HG03378 (cell line): ENCODE data around the gene HNRNPA1.
"Not testable (repeated sequence)": the region's sequence is repeated elsewhere in the genome, so short reads cannot be mapped to it uniquely, and the experiment has no call there.

Experiments
- ATAC-seq: cut with Tn5 transposase; IDR thresholded peaks from one replicate; pipeline ENCODE4 v1.9.1; 2021; ENCODE audit warnings: mild to moderate bottlenecking, moderate library complexity; ENCODE audit not compliant: unreplicated experiment

HNRNPA1 gene

GRCh38 chr12:54273981-54274380, 6.5 kb upstream of the HNRNPA1 start:
- ATAC-seq: no peak

GRCh38 chr12:54276368-54276767, 4.2 kb upstream of the HNRNPA1 start:
- no peak for ATAC-seq

GRCh38 chr12:54277823-54278276, 2.7 kb upstream of the HNRNPA1 start:
- no peak for ATAC-seq

GRCh38 chr12:54279227-54279631, 1.3 kb upstream of the HNRNPA1 start:
- ATAC-seq: no peak

GRCh38 chr12:54279632-54280467, 676 bp upstream of the HNRNPA1 start, which contains the start of gene CBX5:
Gene CBX5 (minus strand): TSS chr12:54280122. CDS start chr12:54257650, 22,472 bp downstream.
- peak; percentile 75 for ATAC-seq

- not testable (repeated sequence) for ATAC-seq
Observed at GRCh38 chr12:54281261-54281638, 724 bp downstream of the HNRNPA1 start.

- not testable (repeated sequence) for ATAC-seq
Observed at GRCh38 chr12:54281694-54282093, 1.2 kb downstream of the HNRNPA1 start.

- ATAC-seq: no peak
Observed at GRCh38 chr12:54282949-54283593, 2.5 kb downstream of the HNRNPA1 start.

GRCh38 chr12:54284070-54284780, 3.7 kb downstream of the HNRNPA1 start:
- not testable (repeated sequence) for ATAC-seq

GRCh38 chr12:54285150-54286041, 4.9 kb downstream of the HNRNPA1 start:
- no peak for ATAC-seq

- no peak for ATAC-seq
Observed at GRCh38 chr12:54286042-54287030, 5.8 kb downstream of the HNRNPA1 start.

GRCh38 chr12:54287261-54288157, 7.0 kb downstream of the HNRNPA1 start:
- no peak for ATAC-seq

GRCh38 chr12:54292083-54292930, 11.8 kb downstream of the HNRNPA1 start:
- no peak for ATAC-seq

GRCh38 chr12:54292931-54293241, 12.4 kb downstream of the HNRNPA1 start:
- ATAC-seq: no peak

GRCh38 chr12:54294152-54294952, 13.8 kb downstream of the HNRNPA1 start:
- ATAC-seq: no peak

- no peak for ATAC-seq
Observed at GRCh38 chr12:54294953-54295566, 14.5 kb downstream of the HNRNPA1 start.
